Caco-2 (cell line): ENCODE results near the gene FOSL2. TPM values are rescaled to one million over a fixed set of nuclear protein-coding genes. Genes with fewer than 3 reads are reported as not detected.

Experiments used
- BruUV-seq: library from RNA; stranded (reverse); fragments of 400-500 nt; replicated peaks from 2 replicates; lab custom pipeline; 2021; lab: Mats Ljungman, UMichigan
- CTCF ChIA-PET: fragments of 300-600 bp; sonication (Branson Sonifier 250); formaldehyde crosslinking; loops from one replicate; lab custom pipeline; 2022; ENCODE audit warnings: antibody characterized with exemption; lab: Charles Lee
- POLR2A ChIA-PET: fragments of 300-600 bp; sonication (Branson Sonifier 250); formaldehyde crosslinking; loops from one replicate; lab custom pipeline; 2022; ENCODE audit warnings: antibody characterized with exemption; lab: Charles Lee
- DNase-seq, 2 experiments: peaks; one replicate each; pipeline versions ENCODE4 v3.0.0 to v3.0.0-alpha.2; 2020 to 2022
- H3K27me3 ChIP-seq: replicated peaks from 2 replicates; pipeline ENCODE4 v1.6.0; 2011; ENCODE audit warnings: low read length; ENCODE audit not compliant: control insufficient read depth, insufficient read depth
- H3K36me3 ChIP-seq: 2 replicates; pipeline ENCODE4 v1.5.1; 2011; ENCODE audit warnings: low read length; ENCODE audit not compliant: control insufficient read depth, insufficient read depth
- H3K4me1 ChIP-seq: fragments of 250-450 bp; sonication (Bioruptor Pico); 2 replicates; pipeline ENCODE4 v1.5.1; 2020; ENCODE audit warnings: mild to moderate bottlenecking
- H3K4me3 ChIP-seq: 2 replicates; pipeline ENCODE4 v1.5.1; 2011; ENCODE audit warnings: low read depth, mild to moderate bottlenecking, control low read depth, low read length
- H3K9me3 ChIP-seq: fragments of 250-450 bp; sonication (Bioruptor Pico); 2 replicates; pipeline ENCODE4 v1.5.1; 2020; ENCODE audit warnings: mild to moderate bottlenecking, moderate library complexity
- H3K27ac Mint-ChIP-seq: one replicate; pipeline ENCODE4 v1.8.0; 2022; ENCODE audit warnings: mixed read lengths; ENCODE audit not compliant: unreplicated experiment
- H3K27me3 Mint-ChIP-seq: one replicate; pipeline ENCODE4 v1.8.0; 2022; ENCODE audit warnings: mixed read lengths; ENCODE audit not compliant: insufficient read depth, unreplicated experiment
- H3K36me3 Mint-ChIP-seq: one replicate; pipeline ENCODE4 v1.8.0; 2022; ENCODE audit warnings: mild to moderate bottlenecking, mixed read lengths; ENCODE audit not compliant: insufficient read depth, unreplicated experiment
- H3K4me1 Mint-ChIP-seq: one replicate; pipeline ENCODE4 v1.8.0; 2022; ENCODE audit warnings: low read depth, mixed read lengths; ENCODE audit not compliant: unreplicated experiment
- H3K4me3 Mint-ChIP-seq: one replicate; pipeline ENCODE4 v1.8.0; 2022; ENCODE audit warnings: mild to moderate bottlenecking, moderate library complexity, mixed read lengths; ENCODE audit not compliant: unreplicated experiment
- H3K9me3 Mint-ChIP-seq: one replicate; pipeline ENCODE4 v1.8.0; 2022; ENCODE audit warnings: mixed read lengths; ENCODE audit not compliant: unreplicated experiment
- CTCF ChIP-seq, 2 experiments: fragments of 200-600 bp in 1 of 2; IDR thresholded peaks; 1 replicate in 1 of 2; 2 replicates in 1 of 2; pipeline versions ENCODE4 v1.5.1 to v1.8.0; 2011 to 2022; ENCODE audit warnings: antibody characterized with exemption in 1 of 2, control low read depth in 1 of 2, inconsistent platforms in 1 of 2, low read depth in 1 of 2, low read length in 1 of 2, mild to moderate bottlenecking in 1 of 2, moderate library complexity in 1 of 2; ENCODE audit not compliant: insufficient read depth in 1 of 2, severe bottlenecking in 1 of 2, unreplicated experiment in 1 of 2
- intact Hi-C: fragments of 100-400 bp; cut with micrococcal nuclease; formaldehyde crosslinking; loops from one replicate; pipeline ENCODE4 v1.10.0; 2022; ENCODE audit not compliant: unreplicated experiment
- total RNA-seq: library from RNA; stranded (reverse); gene quantifications from 2 replicates; pipeline ENCODE4 v1.2.3, GENCODE V29; 2022

FOSL2 gene
- total RNA-seq, 1 experiment from 2014 or later, result 64.6 TPM

- no TSS peak for BruUV-seq
- no peaks in the 10 kb centered on the region for H3K27me3 Mint-ChIP-seq
- CTCF ChIA-PET, result interaction anchor here (0.6 to 1.3 kb wide), 11 partner anchors 23 to 714 kb away, joined by 3 to 8 read pairs (median 3); no protein-coding TSS in a partner anchor
- H3K27me3 ChIP-seq, result no peaks in the 10 kb centered on the region
- peaks cover 29% of the 10 kb centered on the region for H3K4me1 ChIP-seq
- H3K4me1 Mint-ChIP-seq, result peaks cover 13% of the 10 kb centered on the region
- TF ChIP-seq CTCF (IDR thresholded peaks at IDR 0.05; ENCODE audit: insufficient read depth in 1 of 2, low read depth in 1 of 2, low read length in 1 of 2, severe bottlenecking in 1 of 2, unreplicated experiment in 1 of 2), result peak in 1 of 2 experiments; percentile 1
- H3K4me3 ChIP-seq, result no peak overlapping the region; the same call in 1 of the 2 replicates
- no peak for DNase-seq
- no peak overlapping the region for H3K27ac Mint-ChIP-seq
- H3K9me3 ChIP-seq, result no peaks in the 10 kb centered on the region
- no peak overlapping the region for H3K4me3 Mint-ChIP-seq
- intact Hi-C loops, result loop anchor here (2.0 to 10.0 kb wide), 4 partner anchors 242 to 694 kb away; partner anchors contain the start of gene PPP1CB
- POLR2A ChIA-PET, result interaction anchor here (0.6 to 1.0 kb wide), 4 partner anchors 23 to 673 kb away, joined by 3 to 4 read pairs (median 4); no protein-coding TSS in a partner anchor
- no peaks in the 10 kb centered on the region for H3K9me3 Mint-ChIP-seq
- H3K36me3 Mint-ChIP-seq, result peaks cover 40% of the 10 kb centered on the region
- H3K36me3 ChIP-seq, result peaks cover 18% of the 10 kb centered on the region; the same call in 1 of the 2 replicates
Measured at GRCh38 chr2:28397043-28397381, 4.4 kb downstream of the FOSL2 start.

GRCh38 chr2:28398101-28398834 lies 5.6 kb downstream of the FOSL2 start:
- peaks cover 29% of the 10 kb centered on the region for H3K4me1 ChIP-seq
- ChIA-PET POLR2A (no interaction called here), CTCF (no interaction called here)
- intact Hi-C loops, result loop anchor here (10.0 kb wide), 1 partner anchor 357 kb away; the partner anchor contains the start of gene PPP1CB
- H3K4me3 Mint-ChIP-seq, result no peak overlapping the region
- H3K9me3 ChIP-seq, result no peaks in the 10 kb centered on the region
- H3K4me1 Mint-ChIP-seq, result peaks cover 13% of the 10 kb centered on the region
- no peak for DNase-seq
- BruUV-seq, result no TSS peak
- H3K27ac Mint-ChIP-seq, result no peak overlapping the region
- H3K9me3 Mint-ChIP-seq, result no peaks in the 10 kb centered on the region
- no peak for TF ChIP-seq CTCF (IDR thresholded peaks at IDR 0.05; ENCODE audit: insufficient read depth in 1 of 2, low read depth in 1 of 2, low read length in 1 of 2, severe bottlenecking in 1 of 2, unreplicated experiment in 1 of 2)
- no peaks in the 10 kb centered on the region for H3K27me3 Mint-ChIP-seq
- H3K36me3 Mint-ChIP-seq, result peaks cover 46% of the 10 kb centered on the region
- no peak overlapping the region for H3K4me3 ChIP-seq
- no peaks in the 10 kb centered on the region for H3K27me3 ChIP-seq
- H3K36me3 ChIP-seq, result peaks cover 20% of the 10 kb centered on the region

DNA sequence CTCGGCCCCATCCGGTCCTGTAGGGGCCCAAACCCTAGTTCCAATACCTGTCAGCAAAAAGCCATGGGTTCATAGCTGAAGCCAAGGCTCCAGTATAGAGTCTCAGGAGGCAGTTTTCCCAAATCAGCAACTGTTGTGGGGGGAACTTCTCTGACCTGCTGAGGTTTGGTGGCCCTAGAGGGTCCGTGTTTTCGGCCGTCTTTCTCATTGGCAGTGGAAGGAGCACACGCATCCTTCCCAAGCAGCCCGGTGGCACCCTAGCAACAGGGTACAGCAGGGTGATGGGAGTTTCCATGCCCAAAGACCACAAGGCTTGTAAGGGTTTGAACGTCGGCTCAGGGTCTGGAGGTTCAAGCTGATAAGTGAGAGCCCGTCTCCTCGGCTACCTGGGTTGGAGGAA lies 6.6 kb downstream of the FOSL2 start:
- Mint-ChIP-seq H3K36me3 (peaks cover 56% of the 10 kb centered on the region), H3K27ac (no peak overlapping the region), H3K9me3 (no peaks in the 10 kb centered on the region), H3K4me1 (peaks cover 13% of the 10 kb centered on the region), H3K27me3 (no peaks in the 10 kb centered on the region), H3K4me3 (no peak overlapping the region)
- no peak for DNase-seq
- intact Hi-C loops, result loop anchor here (10.0 kb wide), 1 partner anchor 356 kb away; the partner anchor contains the start of gene PPP1CB
- no peak overlapping the region for H3K4me3 ChIP-seq
- H3K36me3 ChIP-seq, result peaks cover 29% of the 10 kb centered on the region
- no peaks in the 10 kb centered on the region for H3K27me3 ChIP-seq
- ChIA-PET CTCF (no interaction called here), POLR2A (no interaction called here)
- no peak for TF ChIP-seq CTCF (IDR thresholded peaks at IDR 0.05; ENCODE audit: insufficient read depth in 1 of 2, low read depth in 1 of 2, low read length in 1 of 2, severe bottlenecking in 1 of 2, unreplicated experiment in 1 of 2)
- no TSS peak for BruUV-seq
- H3K9me3 ChIP-seq, result no peaks in the 10 kb centered on the region
- peaks cover 29% of the 10 kb centered on the region for H3K4me1 ChIP-seq
